Natural killer cell treated with Interleukin-12 subunit alpha and Interleukin-12 subunit beta and Interleukin-15 and Interleukin-18, amount 100 ng/mL, for 72 hours (primary cell): ENCODE data around the gene HIVEP2. TPM values are rescaled to one million over a fixed set of nuclear protein-coding genes. Genes with fewer than 3 reads are reported as not detected.

Experiments
- ATAC-seq, 2 donors: fragments of 150-1000 bp; cut with Tn5 transposase in 1 of 2; sonication (Bioruptor Pico), chemical (Tn5 transposase) in 1 of 2; 2 replicates each; pipeline ENCODE4 v1.10.0; 2021
- DNase-seq: peaks from one replicate; pipeline ENCODE4 v3.0.0; 2022; ENCODE audit warnings: low spot score
- H3K27ac Mint-ChIP-seq, 2 donors: 1 replicate in 1 of 2; 2 replicates in 1 of 2; pipeline ENCODE4 v1.8.0; 2022; ENCODE audit warnings: mixed read lengths in 2 of 2, mild to moderate bottlenecking in 1 of 2, moderate library complexity in 1 of 2
- H3K27me3 Mint-ChIP-seq, 2 donors: 1 replicate in 1 of 2; 2 replicates in 1 of 2; pipeline ENCODE4 v1.8.0; 2022; ENCODE audit warnings: mixed read lengths in 2 of 2
- H3K36me3 Mint-ChIP-seq: one replicate; pipeline ENCODE4 v1.8.0; 2022; ENCODE audit warnings: mixed read lengths
- H3K4me1 Mint-ChIP-seq, 2 donors: 1 replicate in 1 of 2; 2 replicates in 1 of 2; pipeline ENCODE4 v1.8.0; 2022; ENCODE audit warnings: low read depth in 2 of 2, mixed read lengths in 2 of 2, mild to moderate bottlenecking in 1 of 2
- H3K4me3 Mint-ChIP-seq: one replicate; pipeline ENCODE4 v1.8.0; 2022; ENCODE audit warnings: mixed read lengths
- H3K9me3 Mint-ChIP-seq: 2 replicates; pipeline ENCODE4 v1.8.0; 2022; ENCODE audit warnings: mixed read lengths
- total RNA-seq, 2 donors: library from RNA; stranded (reverse); gene quantifications; one replicate each; pipeline ENCODE4 v1.2.3, GENCODE V29; 2022

The HIVEP2 gene
- total RNA-seq, 2 donors from 2014 or later, result 45.7 to 58.1 TPM

DNA sequence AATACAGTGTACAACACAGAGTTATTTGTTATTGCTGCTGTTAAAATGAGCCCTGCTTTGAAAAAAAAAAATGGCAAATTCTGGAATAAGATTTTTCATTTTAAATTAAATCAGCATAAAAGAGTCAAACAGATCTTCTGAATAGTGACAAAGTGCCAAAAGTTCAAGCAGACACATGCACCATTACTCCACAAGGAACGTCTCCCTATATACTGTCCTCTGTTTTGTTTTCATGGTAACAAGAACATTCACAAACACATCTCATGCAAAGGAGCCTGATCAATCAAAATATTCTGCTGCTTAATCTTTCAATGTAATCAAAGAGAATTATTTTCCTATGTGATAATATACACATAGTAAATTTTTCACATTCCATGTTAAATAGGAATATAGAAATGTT lies 2.7 kb downstream of the HIVEP2 start:
- Mint-ChIP-seq H3K36me3 (peaks cover 10% of the 10 kb centered on the region), H3K27ac (peak overlapping the region; percentile 98 to 100), H3K27me3 (no peaks in the 10 kb centered on the region), H3K4me3 (peak overlapping the region; percentile 95), H3K4me1 (peaks cover 49 to 54% of the 10 kb centered on the region in 2 donors), H3K9me3 (no peaks in the 10 kb centered on the region)
- ATAC-seq, result no peak
- DNase-seq, result no peak

DNA sequence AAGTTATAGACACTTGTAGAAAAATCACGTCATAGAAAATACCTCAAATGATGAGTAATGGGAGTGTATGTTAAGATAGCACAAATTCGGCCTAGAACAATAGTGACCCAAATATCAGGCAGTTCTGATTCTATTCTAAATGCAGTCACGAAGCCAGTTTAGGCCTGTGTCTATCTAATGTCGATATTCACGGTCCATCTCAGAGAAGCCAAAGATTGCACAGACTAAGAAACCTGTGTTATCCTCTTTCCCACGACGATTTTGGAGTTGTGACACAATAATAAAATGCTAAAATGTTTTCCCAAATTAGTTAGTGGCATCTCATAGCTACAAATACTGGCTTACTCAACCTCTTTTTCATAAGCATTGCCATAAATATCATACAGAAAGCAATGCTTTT lies 4.0 kb downstream of the HIVEP2 start:
- no peaks in the 10 kb centered on the region for H3K9me3 Mint-ChIP-seq
- H3K4me3 Mint-ChIP-seq, result peak overlapping the region; percentile 95
- no peaks in the 10 kb centered on the region for H3K27me3 Mint-ChIP-seq
- DNase-seq (no peak), ATAC-seq (no peak)
- H3K36me3 Mint-ChIP-seq, result peaks cover 10% of the 10 kb centered on the region
- H3K4me1 Mint-ChIP-seq, result peaks cover 50 to 52% of the 10 kb centered on the region in 2 donors
- peak overlapping the region; percentile 98 to 100 for H3K27ac Mint-ChIP-seq

- Mint-ChIP-seq H3K27ac (peak overlapping the region; percentile 98 to 100), H3K36me3 (peaks cover 10% of the 10 kb centered on the region), H3K4me3 (peak overlapping the region; percentile 95), H3K4me1 (peaks cover 53 to 57% of the 10 kb centered on the region in 2 donors), H3K9me3 (no peaks in the 10 kb centered on the region), H3K27me3 (no peaks in the 10 kb centered on the region)
- DNase-seq (no peak), ATAC-seq (no peak)
Measured at GRCh38 chr6:142940487-142940886, 4.5 kb downstream of the HIVEP2 start.

- H3K27ac Mint-ChIP-seq, result peak overlapping the region in 1 of 2 donors; percentile 60
- H3K36me3 Mint-ChIP-seq, result peaks cover 9% of the 10 kb centered on the region
- H3K9me3 Mint-ChIP-seq, result no peaks in the 10 kb centered on the region
- no peak for ATAC-seq
- peaks cover 59 to 63% of the 10 kb centered on the region in 2 donors for H3K4me1 Mint-ChIP-seq
- H3K4me3 Mint-ChIP-seq, result no peak overlapping the region
- no peaks in the 10 kb centered on the region for H3K27me3 Mint-ChIP-seq
- no peak for DNase-seq
Measured at GRCh38 chr6:142938510-142938909, 6.5 kb downstream of the HIVEP2 start.

- Mint-ChIP-seq H3K4me1 (peaks cover 60 to 63% of the 10 kb centered on the region in 2 donors), H3K27me3 (no peaks in the 10 kb centered on the region), H3K27ac (peak overlapping the region in 1 of 2 donors; percentile 60), H3K36me3 (peaks cover 9% of the 10 kb centered on the region), H3K4me3 (no peak overlapping the region), H3K9me3 (no peaks in the 10 kb centered on the region)
- DNase-seq (no peak), ATAC-seq (no peak)
Measured at GRCh38 chr6:142937986-142938385, 7.0 kb downstream of the HIVEP2 start.

- peak overlapping the region; percentile 49 to 83 for H3K27ac Mint-ChIP-seq
Measured at GRCh38 chr6:142935553-142936517, 9.1 kb downstream of the HIVEP2 start.

DNA sequence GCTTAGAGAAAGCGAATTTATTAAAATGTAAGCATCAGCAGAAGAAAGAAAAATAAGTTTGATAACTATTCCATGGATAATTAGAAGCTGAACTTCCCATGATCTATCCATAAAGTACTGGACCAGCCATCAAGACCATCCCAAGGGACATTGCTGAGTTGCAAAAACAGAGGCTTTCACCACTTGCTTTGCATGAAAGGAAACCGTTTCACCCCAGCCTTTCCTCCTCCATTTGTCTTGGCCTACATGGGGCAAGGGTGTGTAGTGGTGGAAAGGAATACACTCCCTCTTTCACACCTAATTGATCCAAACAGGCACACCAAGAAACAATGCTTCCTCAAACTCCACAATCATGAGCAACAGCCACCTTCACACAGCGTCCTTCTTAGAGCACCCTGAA lies 10.4 kb downstream of the HIVEP2 start:
- Mint-ChIP-seq H3K4me1 (peaks cover 56 to 59% of the 10 kb centered on the region in 2 donors), H3K4me3 (peak overlapping the region; percentile 56), H3K27ac (peak overlapping the region; percentile 53 to 83), H3K27me3 (no peaks in the 10 kb centered on the region), H3K9me3 (no peaks in the 10 kb centered on the region), H3K36me3 (peaks cover 4% of the 10 kb centered on the region)
- ATAC-seq (no peak), DNase-seq (no peak)

More at GRCh38 chr6:142935553-142936517, 9.1 kb downstream of the HIVEP2 start:
- ATAC-seq (peak; percentile 66 to 81), DNase-seq (no peak)
- peak overlapping the region; percentile 54 for H3K4me3 Mint-ChIP-seq
- peaks cover 53 to 56% of the 10 kb centered on the region in 2 donors for H3K4me1 Mint-ChIP-seq
- H3K9me3 Mint-ChIP-seq, result no peaks in the 10 kb centered on the region
- H3K27me3 Mint-ChIP-seq, result no peaks in the 10 kb centered on the region
- H3K36me3 Mint-ChIP-seq, result peaks cover 6% of the 10 kb centered on the region

- Mint-ChIP-seq H3K36me3 (peaks cover 4% of the 10 kb centered on the region), H3K4me3 (peak overlapping the region; percentile 56), H3K27me3 (no peaks in the 10 kb centered on the region), H3K4me1 (peaks cover 51 to 60% of the 10 kb centered on the region in 2 donors), H3K9me3 (no peaks in the 10 kb centered on the region), H3K27ac (peak overlapping the region; percentile 53 to 83)
- DNase-seq (no peak), ATAC-seq (no peak)
Measured at GRCh38 chr6:142934106-142934505, 10.9 kb downstream of the HIVEP2 start.

GRCh38 chr6:142933701-142934100 lies 11.3 kb downstream of the HIVEP2 start:
- no peaks in the 10 kb centered on the region for H3K27me3 Mint-ChIP-seq
- H3K27ac Mint-ChIP-seq, result peak overlapping the region; percentile 53 to 83
- peaks cover 54 to 64% of the 10 kb centered on the region in 2 donors for H3K4me1 Mint-ChIP-seq
- peak overlapping the region; percentile 53 for H3K4me3 Mint-ChIP-seq
- H3K9me3 Mint-ChIP-seq, result no peaks in the 10 kb centered on the region
- peaks cover 4% of the 10 kb centered on the region for H3K36me3 Mint-ChIP-seq
- ATAC-seq, result no peak
- no peak for DNase-seq

- Mint-ChIP-seq H3K4me1 (peaks cover 55 to 68% of the 10 kb centered on the region in 2 donors), H3K36me3 (peaks cover 4% of the 10 kb centered on the region), H3K4me3 (peak overlapping the region; percentile 53), H3K27me3 (no peaks in the 10 kb centered on the region), H3K9me3 (no peaks in the 10 kb centered on the region), H3K27ac (peak overlapping the region; percentile 53 to 83)
- ATAC-seq, result peak; percentile 40 to 56
- DNase-seq, result no peak
Measured at GRCh38 chr6:142932889-142933288, 12.1 kb downstream of the HIVEP2 start.

- Mint-ChIP-seq H3K9me3 (no peaks in the 10 kb centered on the region), H3K4me3 (peak overlapping the region; percentile 32), H3K27ac (peak overlapping the region; percentile 27 to 54), H3K27me3 (no peaks in the 10 kb centered on the region), H3K36me3 (peaks cover 3% of the 10 kb centered on the region), H3K4me1 (peaks cover 59 to 79% of the 10 kb centered on the region in 2 donors)
- DNase-seq (no peak), ATAC-seq (no peak)
Measured at GRCh38 chr6:142929751-142930358, 15.1 kb downstream of the HIVEP2 start.

DNA sequence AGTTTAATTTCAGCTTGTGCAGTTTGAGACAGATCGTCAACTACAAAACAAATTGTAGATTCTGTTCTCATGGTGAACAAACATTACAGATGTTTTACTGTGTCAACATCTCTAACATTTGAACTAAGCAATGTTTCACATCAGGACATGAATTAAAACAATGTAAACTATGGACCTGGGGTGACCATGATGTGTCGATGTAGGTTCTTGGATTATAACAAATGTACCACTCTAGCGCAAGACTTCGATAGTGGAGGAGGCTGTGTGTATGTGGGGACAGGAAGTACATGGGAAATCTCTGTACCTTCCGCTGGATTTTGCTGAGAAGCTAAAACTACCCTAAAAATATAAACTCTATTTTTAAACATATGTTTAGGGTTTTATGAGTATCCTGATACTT lies 17.1 kb downstream of the HIVEP2 start:
- H3K27me3 Mint-ChIP-seq, result no peaks in the 10 kb centered on the region
- peak overlapping the region; percentile 87 for H3K4me3 Mint-ChIP-seq
- no peaks in the 10 kb centered on the region for H3K36me3 Mint-ChIP-seq
- no peak for ATAC-seq
- DNase-seq, result no peak
- H3K27ac Mint-ChIP-seq, result peak overlapping the region; percentile 91 to 98
- H3K4me1 Mint-ChIP-seq, result peaks cover 40 to 60% of the 10 kb centered on the region in 2 donors
- no peaks in the 10 kb centered on the region for H3K9me3 Mint-ChIP-seq

- Mint-ChIP-seq H3K27ac (peak overlapping the region; percentile 91 to 98), H3K36me3 (no peaks in the 10 kb centered on the region), H3K4me1 (peaks cover 35 to 53% of the 10 kb centered on the region in 2 donors), H3K9me3 (no peaks in the 10 kb centered on the region), H3K4me3 (peak overlapping the region; percentile 87), H3K27me3 (no peaks in the 10 kb centered on the region)
- DNase-seq (no peak), ATAC-seq (no peak)
Measured at GRCh38 chr6:142927271-142927580, 17.8 kb downstream of the HIVEP2 start.
